Panc1 (cell line): ENCODE measurements around the gene RACK1. TPM values are rescaled to one million over a fixed set of nuclear protein-coding genes. Genes with fewer than 3 reads are reported as not detected.
A peak's percentile ranks its signal among the peaks of the same experiment; 100 is the strongest.
"Not testable (repeated sequence)": the region's sequence is repeated elsewhere in the genome, so short reads cannot be mapped to it uniquely, and the experiment has no call there.

Source experiments
- ATAC-seq: fragments of 200-7000 bp; cut with Tn5 transposase; 2 replicates; pipeline ENCODE4 v1.9.1; 2020; ENCODE audit warnings: mild to moderate bottlenecking, moderate library complexity
- BruUV-seq: library from RNA; stranded (reverse); fragments of 400-500 nt; replicated peaks from 2 replicates; lab custom pipeline; 2021; lab: Mats Ljungman, UMichigan
- CTCF ChIA-PET: fragments of 300-600 bp; sonication (Branson Sonifier 250); formaldehyde crosslinking; loops from one replicate; lab custom pipeline; 2022; ENCODE audit warnings: antibody characterized with exemption; lab: Charles Lee
- POLR2A ChIA-PET: fragments of 300-600 bp; sonication (Branson Sonifier 250); formaldehyde crosslinking; loops from one replicate; lab custom pipeline; 2022; ENCODE audit warnings: antibody characterized with exemption; lab: Charles Lee
- DNase-seq: peaks from one replicate; pipeline ENCODE4 v3.0.0-alpha.2; 2010; ENCODE audit warnings: low read depth, low spot score
- H3K27ac ChIP-seq: 2 replicates; pipeline ENCODE4 v1.5.1; 2011; ENCODE audit warnings: mild to moderate bottlenecking, low read length, inconsistent platforms
- H3K27me3 ChIP-seq: fragments of 200-500 bp; sonication (Bioruptor generic); 2 replicates; pipeline ENCODE4 v1.6.0; 2014; ENCODE audit warnings: low read length, inconsistent platforms; ENCODE audit not compliant: control insufficient read depth, insufficient read depth
- H3K36me3 ChIP-seq: fragments of 200-500 bp; sonication (Bioruptor generic); 2 replicates; pipeline ENCODE4 v1.5.1; 2014; ENCODE audit warnings: inconsistent platforms, mild to moderate bottlenecking, low read length, moderate library complexity; ENCODE audit not compliant: control insufficient read depth, insufficient read depth
- H3K4me1 ChIP-seq: 2 replicates; pipeline ENCODE4 v1.5.1; 2011; ENCODE audit warnings: inconsistent platforms, mild to moderate bottlenecking, low read length, moderate library complexity; ENCODE audit not compliant: control insufficient read depth, insufficient read depth
- H3K4me3 ChIP-seq, 2 experiments: 2 replicates each; pipeline ENCODE4 v1.5.1; 2011 to 2012; ENCODE audit warnings: low read depth in 2 of 2, low read length in 2 of 2, mild to moderate bottlenecking in 2 of 2, inconsistent platforms in 1 of 2, moderate library complexity in 1 of 2
- H3K9me3 ChIP-seq: fragments of 200-500 bp; sonication (Bioruptor generic); 2 replicates; pipeline ENCODE4 v1.5.1; 2014; ENCODE audit warnings: low read depth, mild to moderate bottlenecking, inconsistent platforms, low read length, moderate library complexity; ENCODE audit not compliant: control insufficient read depth, insufficient read depth
- CTCF ChIP-seq: fragments of 450-650 bp; IDR thresholded peaks from 2 replicates; pipeline ENCODE4 v1.5.1; 2017; ENCODE audit warnings: mild to moderate bottlenecking
- POLR2AphosphoS5 ChIP-seq: IDR thresholded peaks from 2 replicates; pipeline ENCODE4 v1.6.1; 2012; ENCODE audit warnings: mild to moderate bottlenecking, low read depth, low read length, moderate library complexity
- SIN3A ChIP-seq: IDR thresholded peaks from 2 replicates; pipeline ENCODE4 v1.6.1; 2012; ENCODE audit warnings: low read depth, mild to moderate bottlenecking, low read length, moderate library complexity, borderline replicate concordance; ENCODE audit not compliant: insufficient read depth
- TCF7L2 ChIP-seq: IDR thresholded peaks from 2 replicates; pipeline ENCODE4 v1.6.1; 2011; ENCODE audit warnings: mild to moderate bottlenecking, low read depth, low read length, inconsistent platforms
- in situ Hi-C: cut with HindIII; loops from 2 replicates; pipeline ENCODE4 v1.10.0; 2016; ENCODE audit warnings: low sequenced_read_pairs, low pct_unique_long_range_greater_than_20kb
- intact Hi-C: fragments of 100-400 bp; cut with micrococcal nuclease; formaldehyde crosslinking; loops from one replicate; pipeline ENCODE4 v1.10.0; 2022; ENCODE audit not compliant: unreplicated experiment
- total RNA-seq: library from RNA; stranded (reverse); gene quantifications from one replicate; pipeline ENCODE4 v1.2.1, GENCODE V29; 2021; ENCODE audit not compliant: unreplicated experiment
- TF ChIP-seq, protein P1 (sequence below), 2 experiments: IDR thresholded peaks; 2 replicates each; pipeline ENCODE4 v1.6.1; 2011 to 2012; ENCODE audit warnings: low read depth in 2 of 2, control low read depth in 1 of 2, low read length in 1 of 2, mild to moderate bottlenecking in 1 of 2, moderate library complexity in 1 of 2; ENCODE audit not compliant: insufficient read depth in 1 of 2

Gene RACK1
- total RNA-seq, 1 experiment from 2014 or later = 1,623 TPM

DNA sequence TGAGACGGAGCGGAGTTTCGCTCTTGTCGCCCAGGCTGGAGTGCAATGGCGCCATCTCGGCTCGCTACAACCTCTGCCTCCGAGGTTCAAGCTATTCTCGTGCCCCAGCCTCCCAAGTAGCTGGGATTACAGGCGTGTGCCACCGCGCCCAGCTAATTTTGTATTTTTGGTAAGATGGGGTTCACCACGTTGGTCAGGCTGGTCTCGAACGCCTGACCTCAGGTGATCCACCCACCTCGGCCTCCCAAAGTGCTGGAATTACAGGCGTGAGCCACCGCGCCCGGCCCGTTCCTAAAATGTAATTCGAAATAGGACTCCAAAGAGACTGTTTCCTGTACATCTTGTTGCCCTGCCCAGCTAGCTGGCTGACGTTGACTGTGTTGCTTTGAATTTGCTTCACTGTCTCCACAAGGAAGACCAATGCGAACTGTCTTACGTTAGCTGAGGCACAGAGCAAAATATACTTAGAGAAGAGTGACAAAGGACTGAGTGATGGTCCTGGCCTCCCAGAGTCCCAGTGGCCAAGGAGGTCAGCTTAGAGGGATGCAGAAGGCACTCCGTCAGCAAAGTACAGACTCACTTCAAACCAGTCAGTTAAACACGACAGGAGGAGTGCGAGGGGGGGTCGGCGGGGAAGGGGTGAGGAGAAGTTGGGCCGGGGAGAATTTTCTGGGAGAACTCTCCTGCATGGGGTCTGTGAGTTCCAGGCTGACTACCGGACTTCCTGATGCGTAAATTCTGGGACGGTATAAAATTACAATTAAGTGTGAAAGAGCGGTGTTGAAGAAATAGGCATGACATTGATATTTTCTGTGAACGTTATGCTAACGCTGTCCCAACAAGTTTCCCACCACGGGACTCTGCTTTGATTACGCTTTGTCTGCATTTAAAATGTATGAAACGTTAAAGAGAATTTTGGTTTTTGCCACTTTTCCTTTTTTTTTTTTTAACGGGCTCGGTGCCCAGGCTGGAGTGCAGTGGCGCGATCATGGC is 27.4 kb downstream of the RACK1 start:
- CTCF ChIA-PET = interaction anchor here (0.6 kb wide), 1 partner anchor 9 kb away, joined by 3 read pairs; no protein-coding TSS in a partner anchor
- intact Hi-C loops = no loop called here
- Histone ChIP-seq H3K36me3 (no peaks in the 10 kb centered on the region), H3K4me3 (peak overlapping the region; percentile 65 to 94), H3K9me3 (no peaks in the 10 kb centered on the region), H3K4me1 (peaks cover 8% of the 10 kb centered on the region), H3K27me3 (no peaks in the 10 kb centered on the region), H3K27ac (peak overlapping the region; percentile 83)
- no TSS peak for BruUV-seq
- POLR2A ChIA-PET = no interaction called here
- peak; percentile 20 for ATAC-seq
- in situ Hi-C loops = no loop called here
- TF ChIP-seq TCF7L2 (no peak), SIN3A (0 out of 2 replicates have a peak, but pooled peaks have one; percentile 40), CTCF (no peak), POLR2AphosphoS5 (no peak)
- TF ChIP-seq, protein P1, sequence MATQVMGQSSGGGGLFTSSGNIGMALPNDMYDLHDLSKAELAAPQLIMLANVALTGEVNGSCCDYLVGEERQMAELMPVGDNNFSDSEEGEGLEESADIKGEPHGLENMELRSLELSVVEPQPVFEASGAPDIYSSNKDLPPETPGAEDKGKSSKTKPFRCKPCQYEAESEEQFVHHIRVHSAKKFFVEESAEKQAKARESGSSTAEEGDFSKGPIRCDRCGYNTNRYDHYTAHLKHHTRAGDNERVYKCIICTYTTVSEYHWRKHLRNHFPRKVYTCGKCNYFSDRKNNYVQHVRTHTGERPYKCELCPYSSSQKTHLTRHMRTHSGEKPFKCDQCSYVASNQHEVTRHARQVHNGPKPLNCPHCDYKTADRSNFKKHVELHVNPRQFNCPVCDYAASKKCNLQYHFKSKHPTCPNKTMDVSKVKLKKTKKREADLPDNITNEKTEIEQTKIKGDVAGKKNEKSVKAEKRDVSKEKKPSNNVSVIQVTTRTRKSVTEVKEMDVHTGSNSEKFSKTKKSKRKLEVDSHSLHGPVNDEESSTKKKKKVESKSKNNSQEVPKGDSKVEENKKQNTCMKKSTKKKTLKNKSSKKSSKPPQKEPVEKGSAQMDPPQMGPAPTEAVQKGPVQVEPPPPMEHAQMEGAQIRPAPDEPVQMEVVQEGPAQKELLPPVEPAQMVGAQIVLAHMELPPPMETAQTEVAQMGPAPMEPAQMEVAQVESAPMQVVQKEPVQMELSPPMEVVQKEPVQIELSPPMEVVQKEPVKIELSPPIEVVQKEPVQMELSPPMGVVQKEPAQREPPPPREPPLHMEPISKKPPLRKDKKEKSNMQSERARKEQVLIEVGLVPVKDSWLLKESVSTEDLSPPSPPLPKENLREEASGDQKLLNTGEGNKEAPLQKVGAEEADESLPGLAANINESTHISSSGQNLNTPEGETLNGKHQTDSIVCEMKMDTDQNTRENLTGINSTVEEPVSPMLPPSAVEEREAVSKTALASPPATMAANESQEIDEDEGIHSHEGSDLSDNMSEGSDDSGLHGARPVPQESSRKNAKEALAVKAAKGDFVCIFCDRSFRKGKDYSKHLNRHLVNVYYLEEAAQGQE (IDR thresholded peaks at IDR 0.05; ENCODE audit: insufficient read depth in 1 of 2, low read depth in 2 of 2, low read length in 1 of 2) = no peak
- DNase-seq = peak; percentile 80

- CTCF ChIA-PET = not testable (repeated sequence)
Measured at GRCh38 chr5:181214249-181214648, 29.5 kb downstream of the RACK1 start.

DNA sequence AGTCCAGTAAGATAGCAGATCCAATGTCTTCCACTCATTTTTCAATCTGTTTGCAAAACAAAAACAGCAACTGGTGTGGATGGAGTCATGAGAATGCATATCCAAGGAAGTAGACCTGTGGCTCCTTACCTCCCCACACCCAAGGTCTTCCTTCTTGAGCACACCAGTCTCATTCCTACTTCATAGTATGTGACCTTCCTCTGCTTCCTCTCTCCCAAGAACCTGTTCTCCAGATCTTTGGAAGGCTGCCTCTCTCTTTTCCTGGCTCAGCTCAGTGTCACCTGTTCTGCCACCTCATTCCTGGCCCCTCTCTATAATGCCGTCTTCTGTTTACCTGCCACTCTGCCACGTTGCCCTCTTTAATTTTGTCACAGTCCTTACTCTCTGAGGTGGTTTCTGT is 30.8 kb downstream of the RACK1 start:
- DNase-seq = no peak
- ChIA-PET CTCF (no interaction called here), POLR2A (no interaction called here)
- no peaks in the 10 kb centered on the region for H3K36me3 ChIP-seq
- H3K4me3 ChIP-seq = no peak overlapping the region
- H3K27ac ChIP-seq = no peak overlapping the region
- in situ Hi-C loops (no loop called here), intact Hi-C loops (no loop called here)
- H3K9me3 ChIP-seq = no peaks in the 10 kb centered on the region
- TF ChIP-seq TCF7L2 (no peak), POLR2AphosphoS5 (no peak), CTCF (no peak), SIN3A (no peak)
- TF ChIP-seq, protein P1 (IDR thresholded peaks at IDR 0.05; ENCODE audit: insufficient read depth in 1 of 2, low read depth in 2 of 2, low read length in 1 of 2) = no peak
- H3K27me3 ChIP-seq = no peaks in the 10 kb centered on the region
- BruUV-seq = no TSS peak
- H3K4me1 ChIP-seq = no peaks in the 10 kb centered on the region
- ATAC-seq = no peak

More at GRCh38 chr5:181214249-181214648, 29.5 kb downstream of the RACK1 start:
- BruUV-seq, H3K27ac ChIP-seq, H3K4me3 ChIP-seq, ATAC-seq, intact Hi-C loops, DNase-seq, H3K36me3 ChIP-seq, in situ Hi-C loops, H3K9me3 ChIP-seq, H3K4me1 ChIP-seq, H3K27me3 ChIP-seq: not testable (repeated sequence)
- POLR2A ChIA-PET = interaction anchor here (0.7 kb wide), 1 partner anchor 29 kb away, joined by 3 read pairs; no protein-coding TSS in a partner anchor
